HepG2 (cell line): ENCODE data around the gene ARPC1A. TPM values are rescaled to one million over a fixed set of nuclear protein-coding genes. Genes with fewer than 3 reads are reported as not detected.

Source experiments
- ATF3 ChIP-seq: sonication (generic); formaldehyde crosslinking; IDR thresholded peaks from 2 replicates; pipeline ENCODE4 v1.4.0; 2020; ENCODE audit warnings: missing genetic modification reagents
- JUND ChIP-seq: sonication (generic); formaldehyde crosslinking; IDR thresholded peaks from 2 replicates; pipeline ENCODE4 v1.8.0; 2022; ENCODE audit warnings: mild to moderate bottlenecking, missing genetic modification reagents
- KLF15 ChIP-seq: sonication (generic); formaldehyde crosslinking; IDR thresholded peaks from 2 replicates; pipeline ENCODE4 v1.8.1; 2023; ENCODE audit warnings: borderline replicate concordance, mild to moderate bottlenecking, inconsistent platforms, missing genetic modification reagents, mixed read lengths
- MBNL3 ChIP-seq: fragments of 250-450 bp; sonication (Bioruptor Pico); conservative IDR thresholded peaks from 2 replicates; pipeline ENCODE4 v1.8.0; 2022; ENCODE audit warnings: mild to moderate bottlenecking, inconsistent platforms
- MNT ChIP-seq: fragments of 450-650 bp; IDR thresholded peaks from 2 replicates; pipeline ENCODE4 v1.6.1; 2016
- NFKBIZ ChIP-seq: IDR thresholded peaks from 2 replicates; pipeline ENCODE4 v1.6.1; 2018; ENCODE audit warnings: missing genetic modification reagents, missing compliant biosample characterization
- PCBP2 ChIP-seq: fragments of 200-400 bp; formaldehyde crosslinking; optimal IDR thresholded peaks from 2 replicates; pipeline ENCODE3; 2018; ENCODE audit warnings: low read length, low read depth; ENCODE audit not compliant: poor library complexity, severe bottlenecking
- ZNF275 ChIP-seq: sonication (generic); formaldehyde crosslinking; IDR thresholded peaks from 2 replicates; pipeline ENCODE4 v1.8.0; 2022; ENCODE audit warnings: missing genetic modification reagents, mild to moderate bottlenecking, inconsistent platforms, borderline replicate concordance
- ZNF296 ChIP-seq: sonication (generic); formaldehyde crosslinking; conservative IDR thresholded peaks from 2 replicates; pipeline ENCODE4 v1.5.0; 2020; ENCODE audit warnings: mild to moderate bottlenecking, missing genetic modification reagents
- polyA plus RNA-seq, 8 experiments: library from polyadenylated mRNA; depleted of rRNA in 3 of 8; stranded (reverse) in 7 of 8; unstranded in 1 of 8; fragments of >200 nt; fragmentation: Illumina TruSeq in 4 of 8; extraction: Trizol in 4 of 8; gene quantifications; 2 replicates each; pipeline versions ENCODE4 v1.2.1 to v1.2.3, GENCODE V29; 2011 to 2016; ENCODE audit warnings: low read depth in 4 of 8, missing spikeins in 1 of 8, mixed read lengths in 1 of 8; ENCODE audit not compliant: insufficient read depth in 1 of 8
- total RNA-seq, 5 experiments: library from RNA; depleted of rRNA; stranded (reverse); fragments of >200 nt; fragmentation: Illumina TruSeq; extraction: Trizol; gene quantifications; 2 replicates each; pipeline ENCODE4 v1.2.3, GENCODE V29; 2016; ENCODE audit warnings: low read depth in 1 of 5
- TF ChIP-seq, protein P1 (sequence below): sonication (generic); formaldehyde crosslinking; IDR thresholded peaks from 2 replicates; pipeline ENCODE4 v1.5.0; 2020; ENCODE audit warnings: mild to moderate bottlenecking, missing genetic modification reagents, moderate library complexity
- TF ChIP-seq, protein P2 (sequence below): sonication (generic); formaldehyde crosslinking; conservative IDR thresholded peaks from 2 replicates; pipeline ENCODE4 v1.4.0; 2020; ENCODE audit warnings: mild to moderate bottlenecking, missing genetic modification reagents, moderate library complexity
- TF ChIP-seq, protein P3 (sequence below), 2 experiments: sonication (generic) in 1 of 2; formaldehyde crosslinking in 1 of 2; IDR thresholded peaks; 2 replicates each; pipeline versions ENCODE4 v1.4.0 to v1.6.1; 2018 to 2020; ENCODE audit warnings: missing genetic modification reagents in 2 of 2, borderline replicate concordance in 1 of 2, low read depth in 1 of 2, mild to moderate bottlenecking in 1 of 2, missing biosample characterization in 1 of 2
- TF ChIP-seq, protein P4 (sequence below): sonication (generic); formaldehyde crosslinking; IDR thresholded peaks from 2 replicates; pipeline ENCODE4 v1.8.0; 2022; ENCODE audit warnings: missing genetic modification reagents, mild to moderate bottlenecking, moderate library complexity, borderline replicate concordance

Gene ARPC1A
- total and polyA plus RNA-seq, 2 of the 13 experiments (the other 11 are each of a cell fraction or from before 2014, with no cell fraction given), result 44.3 to 88.5 TPM

GRCh38 chr7:99372275-99373090, 46.8 kb downstream of the ARPC1A start (continued):
- TF ChIP-seq ZNF275 (CRISPR knock-in tag), result no peak
- TF ChIP-seq ZNF296, result no peak
- no peak for TF ChIP-seq MBNL3
- TF ChIP-seq ATF3, result peak; percentile 73
- TF ChIP-seq, protein P1, sequence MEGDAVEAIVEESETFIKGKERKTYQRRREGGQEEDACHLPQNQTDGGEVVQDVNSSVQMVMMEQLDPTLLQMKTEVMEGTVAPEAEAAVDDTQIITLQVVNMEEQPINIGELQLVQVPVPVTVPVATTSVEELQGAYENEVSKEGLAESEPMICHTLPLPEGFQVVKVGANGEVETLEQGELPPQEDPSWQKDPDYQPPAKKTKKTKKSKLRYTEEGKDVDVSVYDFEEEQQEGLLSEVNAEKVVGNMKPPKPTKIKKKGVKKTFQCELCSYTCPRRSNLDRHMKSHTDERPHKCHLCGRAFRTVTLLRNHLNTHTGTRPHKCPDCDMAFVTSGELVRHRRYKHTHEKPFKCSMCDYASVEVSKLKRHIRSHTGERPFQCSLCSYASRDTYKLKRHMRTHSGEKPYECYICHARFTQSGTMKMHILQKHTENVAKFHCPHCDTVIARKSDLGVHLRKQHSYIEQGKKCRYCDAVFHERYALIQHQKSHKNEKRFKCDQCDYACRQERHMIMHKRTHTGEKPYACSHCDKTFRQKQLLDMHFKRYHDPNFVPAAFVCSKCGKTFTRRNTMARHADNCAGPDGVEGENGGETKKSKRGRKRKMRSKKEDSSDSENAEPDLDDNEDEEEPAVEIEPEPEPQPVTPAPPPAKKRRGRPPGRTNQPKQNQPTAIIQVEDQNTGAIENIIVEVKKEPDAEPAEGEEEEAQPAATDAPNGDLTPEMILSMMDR (CRISPR knock-in tag), result 0 out of 2 replicates have a peak, but pooled peaks have one; percentile 13
- TF ChIP-seq, protein P2, sequence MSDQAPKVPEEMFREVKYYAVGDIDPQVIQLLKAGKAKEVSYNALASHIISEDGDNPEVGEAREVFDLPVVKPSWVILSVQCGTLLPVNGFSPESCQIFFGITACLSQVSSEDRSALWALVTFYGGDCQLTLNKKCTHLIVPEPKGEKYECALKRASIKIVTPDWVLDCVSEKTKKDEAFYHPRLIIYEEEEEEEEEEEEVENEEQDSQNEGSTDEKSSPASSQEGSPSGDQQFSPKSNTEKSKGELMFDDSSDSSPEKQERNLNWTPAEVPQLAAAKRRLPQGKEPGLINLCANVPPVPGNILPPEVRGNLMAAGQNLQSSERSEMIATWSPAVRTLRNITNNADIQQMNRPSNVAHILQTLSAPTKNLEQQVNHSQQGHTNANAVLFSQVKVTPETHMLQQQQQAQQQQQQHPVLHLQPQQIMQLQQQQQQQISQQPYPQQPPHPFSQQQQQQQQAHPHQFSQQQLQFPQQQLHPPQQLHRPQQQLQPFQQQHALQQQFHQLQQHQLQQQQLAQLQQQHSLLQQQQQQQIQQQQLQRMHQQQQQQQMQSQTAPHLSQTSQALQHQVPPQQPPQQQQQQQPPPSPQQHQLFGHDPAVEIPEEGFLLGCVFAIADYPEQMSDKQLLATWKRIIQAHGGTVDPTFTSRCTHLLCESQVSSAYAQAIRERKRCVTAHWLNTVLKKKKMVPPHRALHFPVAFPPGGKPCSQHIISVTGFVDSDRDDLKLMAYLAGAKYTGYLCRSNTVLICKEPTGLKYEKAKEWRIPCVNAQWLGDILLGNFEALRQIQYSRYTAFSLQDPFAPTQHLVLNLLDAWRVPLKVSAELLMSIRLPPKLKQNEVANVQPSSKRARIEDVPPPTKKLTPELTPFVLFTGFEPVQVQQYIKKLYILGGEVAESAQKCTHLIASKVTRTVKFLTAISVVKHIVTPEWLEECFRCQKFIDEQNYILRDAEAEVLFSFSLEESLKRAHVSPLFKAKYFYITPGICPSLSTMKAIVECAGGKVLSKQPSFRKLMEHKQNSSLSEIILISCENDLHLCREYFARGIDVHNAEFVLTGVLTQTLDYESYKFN, result peak; percentile 84
- TF ChIP-seq, protein P3, sequence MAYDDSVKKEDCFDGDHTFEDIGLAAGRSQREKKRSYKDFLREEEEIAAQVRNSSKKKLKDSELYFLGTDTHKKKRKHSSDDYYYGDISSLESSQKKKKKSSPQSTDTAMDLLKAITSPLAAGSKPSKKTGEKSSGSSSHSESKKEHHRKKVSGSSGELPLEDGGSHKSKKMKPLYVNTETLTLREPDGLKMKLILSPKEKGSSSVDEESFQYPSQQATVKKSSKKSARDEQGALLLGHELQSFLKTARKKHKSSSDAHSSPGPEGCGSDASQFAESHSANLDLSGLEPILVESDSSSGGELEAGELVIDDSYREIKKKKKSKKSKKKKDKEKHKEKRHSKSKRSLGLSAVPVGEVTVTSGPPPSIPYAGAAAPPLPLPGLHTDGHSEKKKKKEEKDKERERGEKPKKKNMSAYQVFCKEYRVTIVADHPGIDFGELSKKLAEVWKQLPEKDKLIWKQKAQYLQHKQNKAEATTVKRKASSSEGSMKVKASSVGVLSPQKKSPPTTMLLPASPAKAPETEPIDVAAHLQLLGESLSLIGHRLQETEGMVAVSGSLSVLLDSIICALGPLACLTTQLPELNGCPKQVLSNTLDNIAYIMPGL (CRISPR knock-in tag; IDR thresholded peaks at IDR 0.05; ENCODE audit: borderline replicate concordance in 1 of 2, low read depth in 1 of 2), result peak; percentile 50 to 56; a peak in 2 of 4 replicates
- TF ChIP-seq NFKBIZ (CRISPR knock-in tag), result 0 out of 2 replicates have a peak, but pooled peaks have one; percentile 53
- TF ChIP-seq JUND, result no peak
- no peak for TF ChIP-seq PCBP2
- TF ChIP-seq MNT, result peak; percentile 38; the same call in 1 of the 2 replicates
- TF ChIP-seq KLF15 (CRISPR knock-in tag), result no peak
- TF ChIP-seq, protein P4, sequence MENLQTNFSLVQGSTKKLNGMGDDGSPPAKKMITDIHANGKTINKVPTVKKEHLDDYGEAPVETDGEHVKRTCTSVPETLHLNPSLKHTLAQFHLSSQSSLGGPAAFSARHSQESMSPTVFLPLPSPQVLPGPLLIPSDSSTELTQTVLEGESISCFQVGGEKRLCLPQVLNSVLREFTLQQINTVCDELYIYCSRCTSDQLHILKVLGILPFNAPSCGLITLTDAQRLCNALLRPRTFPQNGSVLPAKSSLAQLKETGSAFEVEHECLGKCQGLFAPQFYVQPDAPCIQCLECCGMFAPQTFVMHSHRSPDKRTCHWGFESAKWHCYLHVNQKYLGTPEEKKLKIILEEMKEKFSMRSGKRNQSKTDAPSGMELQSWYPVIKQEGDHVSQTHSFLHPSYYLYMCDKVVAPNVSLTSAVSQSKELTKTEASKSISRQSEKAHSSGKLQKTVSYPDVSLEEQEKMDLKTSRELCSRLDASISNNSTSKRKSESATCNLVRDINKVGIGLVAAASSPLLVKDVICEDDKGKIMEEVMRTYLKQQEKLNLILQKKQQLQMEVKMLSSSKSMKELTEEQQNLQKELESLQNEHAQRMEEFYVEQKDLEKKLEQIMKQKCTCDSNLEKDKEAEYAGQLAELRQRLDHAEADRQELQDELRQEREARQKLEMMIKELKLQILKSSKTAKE (CRISPR knock-in tag), result peak; percentile 64; the same call in 1 of the 2 replicates
